K562 (cell line): ENCODE data around the gene GRIN2A. TPM values are rescaled to one million over a fixed set of nuclear protein-coding genes. Genes with fewer than 3 reads are reported as not detected.

ENCODE experiments used
- ATAC-seq: fragments of 200-7000 bp; cut with Tn5 transposase; 3 replicates; pipeline ENCODE4 v1.9.1; 2020; ENCODE audit warnings: moderate library complexity
- BruUV-seq: library from RNA; stranded (reverse); fragments of 400-500 nt; replicated peaks from 2 replicates; lab custom pipeline; 2021; lab: Mats Ljungman, UMichigan
- CTCF ChIA-PET: fragments of 300-600 bp; formaldehyde crosslinking; extraction: SDS; loops from one replicate; lab custom pipeline; 2021; ENCODE audit warnings: low intra/inter-chr PET ratio; lab: Yijun Ruan, JAX
- POLR2A ChIA-PET: fragments of 300-600, 350-650 bp; sonication (Branson Sonifier 250); formaldehyde crosslinking; extraction: SDS; loops from one replicate; lab custom pipeline; 2021; ENCODE audit warnings: antibody characterized with exemption, inconsistent platforms; lab: Yijun Ruan, JAX
- DNase-seq, 4 experiments: peaks; one replicate each; pipeline versions ENCODE4 v3.0.0 to v3.0.0-alpha.2; 2011 to 2018; ENCODE audit warnings: low spot score in 3 of 4, mixed read lengths in 3 of 4; ENCODE audit errors: extremely low read depth in 1 of 4
- FAIRE-seq: peaks from 2 replicates; lab custom pipeline; 2011; peaks lifted over from hg19 to GRCh38; lab: Jason Lieb, UNC
- H2AFZ ChIP-seq: 2 replicates; pipeline ENCODE4 v1.6.0; 2011; ENCODE audit warnings: low read depth, low read length, control low read depth, inconsistent platforms
- H3K27ac ChIP-seq: fragments of 200-600 bp; 3 replicates; pipeline ENCODE4 v1.8.0; 2011; ENCODE audit warnings: low read depth, mild to moderate bottlenecking, control low read depth, inconsistent platforms, low read length, moderate library complexity, mixed read lengths; ENCODE audit errors: extremely low read depth
- H3K27me3 ChIP-seq, 2 experiments: fragments of 300-600 bp in 1 of 2; 2 replicates in 1 of 2; 3 replicates in 1 of 2; pipeline versions ENCODE4 v1.6.0 to v1.8.0; 2011; ENCODE audit warnings: inconsistent platforms in 2 of 2, low read length in 2 of 2, mild to moderate bottlenecking in 1 of 2, mixed read lengths in 1 of 2, moderate library complexity in 1 of 2; ENCODE audit not compliant: control insufficient read depth in 2 of 2, insufficient read depth in 2 of 2
- H3K36me3 ChIP-seq: fragments of 300-600 bp; 3 replicates; pipeline ENCODE4 v1.8.0; 2011; ENCODE audit warnings: mild to moderate bottlenecking, low read length, inconsistent platforms; ENCODE audit not compliant: control insufficient read depth, insufficient read depth
- H3K4me1 ChIP-seq, 2 experiments: fragments of 200-600 bp in 1 of 2; replicated peaks in 1 of 2; 2 replicates in 1 of 2; 3 replicates in 1 of 2; pipeline versions ENCODE4 v1.5.1 to v1.8.0; 2011; ENCODE audit warnings: inconsistent platforms in 2 of 2, low read length in 2 of 2, mild to moderate bottlenecking in 1 of 2, mixed read lengths in 1 of 2, moderate library complexity in 1 of 2; ENCODE audit not compliant: control insufficient read depth in 2 of 2, insufficient read depth in 2 of 2
- H3K4me2 ChIP-seq: 2 replicates; pipeline ENCODE4 v1.6.1; 2011; ENCODE audit warnings: low read length, control low read depth, inconsistent platforms, mixed read lengths; ENCODE audit not compliant: insufficient read depth
- H3K4me3 ChIP-seq: fragments of 200-600 bp; sonication (generic), shearing (Covaris generic); 2 replicates; pipeline ENCODE4 v1.5.1; 2016; ENCODE audit warnings: control low read depth, inconsistent platforms
- H3K79me2 ChIP-seq: fragments of 200-600 bp; 3 replicates; pipeline ENCODE4 v1.8.0; 2011; ENCODE audit warnings: low read length, inconsistent platforms; ENCODE audit not compliant: control insufficient read depth, insufficient read depth
- H3K9ac ChIP-seq, 2 experiments: 2 replicates each; pipeline versions ENCODE4 v1.6.0 to v1.6.1; 2011; ENCODE audit warnings: low read depth in 2 of 2, low read length in 2 of 2, control low read depth in 1 of 2, inconsistent platforms in 1 of 2, mild to moderate bottlenecking in 1 of 2, mixed read lengths in 1 of 2; ENCODE audit not compliant: insufficient read depth in 1 of 2
- H3K9me1 ChIP-seq: one replicate; pipeline ENCODE4 v1.6.0; 2011; ENCODE audit warnings: inconsistent platforms, mild to moderate bottlenecking, low read length, moderate library complexity; ENCODE audit not compliant: control insufficient read depth, insufficient read depth
- H3K9me3 ChIP-seq: replicated peaks from 2 replicates; pipeline ENCODE4 v1.5.1; 2011; ENCODE audit warnings: low read depth, low read length, inconsistent platforms; ENCODE audit not compliant: control insufficient read depth, insufficient read depth
- H4K20me1 ChIP-seq: replicated peaks from 2 replicates; pipeline ENCODE4 v1.6.1; 2011; ENCODE audit warnings: low read length, inconsistent platforms, mixed read lengths; ENCODE audit not compliant: control insufficient read depth, insufficient read depth
- MCM7 ChIP-seq, 2 experiments: fragments of 450-650 bp; IDR thresholded peaks; 2 replicates each; pipeline ENCODE4 v1.6.1; 2016 to 2018
- PHB2 ChIP-seq: fragments of 450-650 bp; IDR thresholded peaks from 2 replicates; pipeline ENCODE4 v1.6.1; 2017; ENCODE audit warnings: low read depth
- PTRF ChIP-seq: fragments of 450-650 bp; IDR thresholded peaks from 2 replicates; pipeline ENCODE4 v1.6.1; 2016; ENCODE audit warnings: mild to moderate bottlenecking, missing genetic modification characterization, missing compliant biosample characterization
- SPI1 ChIP-seq: IDR thresholded peaks from 2 replicates; pipeline ENCODE4 v1.6.1; 2011; ENCODE audit warnings: low read depth, low read length, control low read depth, borderline replicate concordance
- TCF3 ChIP-seq: sonication (generic); formaldehyde crosslinking; IDR thresholded peaks from 2 replicates; pipeline ENCODE4 v1.4.0; 2020; ENCODE audit warnings: mild to moderate bottlenecking, missing genetic modification reagents
- VEZF1 ChIP-seq: fragments of 200-800 bp; sonication (Bioruptor generic); IDR thresholded peaks from 2 replicates; pipeline ENCODE4 v1.6.1; 2017; ENCODE audit warnings: missing genetic modification characterization, missing compliant biosample characterization
- ZBTB11 ChIP-seq, 3 experiments: fragments of 200-800 bp in 1 of 3; fragments of 250-450 bp in 1 of 3; fragments of 450-650 bp in 1 of 3; sonication (Bioruptor Pico) in 1 of 3; sonication (Bioruptor generic) in 1 of 3; formaldehyde crosslinking in 1 of 3; IDR thresholded peaks; 2 replicates each; pipeline versions ENCODE4 v1.6.1 to v1.8.0; 2016 to 2022; ENCODE audit warnings: mild to moderate bottlenecking in 2 of 3, missing genetic modification characterization in 2 of 3, missing compliant biosample characterization in 1 of 3, moderate library complexity in 1 of 3
- ZNF212 ChIP-seq: fragments of 450-650 bp; formaldehyde crosslinking; IDR thresholded peaks from 2 replicates; pipeline ENCODE4 v1.4.0; 2020; ENCODE audit warnings: mild to moderate bottlenecking
- ZNF449 ChIP-seq: fragments of 250-450 bp; sonication (Bioruptor Pico); IDR thresholded peaks from 2 replicates; pipeline ENCODE4 v1.8.0; 2022; ENCODE audit warnings: moderate library complexity, mild to moderate bottlenecking, inconsistent platforms
- WGBS: fragments of 100-300 bp; shearing (Covaris generic); methylation state at CpG from one replicate; pipeline ENCODE4 v1.1.6; 2016; ENCODE audit warnings: low coverage, mixed read lengths; ENCODE audit not compliant: insufficient coverage; ENCODE audit errors: missing lambda C conversion rate; 5-methylcytosine and 5-hydroxymethylcytosine counted together
- in situ Hi-C: fragments of 300-500 bp; cut with MboI; formaldehyde crosslinking; loops from 4 replicates; pipeline ENCODE4 v1.15.0; 2018; ENCODE audit warnings: inconsistent platforms, mixed read lengths
- intact Hi-C: fragments of 100-400 bp; cut with micrococcal nuclease; formaldehyde crosslinking; loops from 2 replicates; pipeline ENCODE4 v1.14.2; 2022
- polyA plus RNA-seq, 8 experiments: library from polyadenylated mRNA; depleted of rRNA in 4 of 8; stranded (reverse) in 5 of 8; unstranded in 3 of 8; fragments of >200 nt; fragmentation: Nextera tagmentation in 2 of 8; fragmentation: Illumina TruSeq in 1 of 8; extraction: Ambion mirVana in 2 of 8; extraction: Trizol in 1 of 8; gene quantifications; 2 replicates each; pipeline versions ENCODE4 v1.2.1 to v1.2.3, GENCODE V29; 2011 to 2014; ENCODE audit warnings: inconsistent platforms in 1 of 8, missing spikeins in 1 of 8
- total RNA-seq, 7 experiments: library from RNA; depleted of rRNA in 6 of 7; stranded (reverse); fragments of >200 nt in 6 of 7; fragmentation: Illumina TruSeq in 2 of 7; extraction: Trizol in 2 of 7; gene quantifications; 2 replicates each; pipeline versions ENCODE4 v1.2.1 to v1.2.3, GENCODE V29; 2011 to 2021; ENCODE audit warnings: low replicate concordance in 1 of 7

Gene GRIN2A
- total and polyA plus RNA-seq, 9 of the 15 experiments (the other 6 are each of a cell fraction or from before 2014, with no cell fraction given) = not detected

- Histone ChIP-seq H2AFZ (no peak overlapping the region), H3K4me3 (no peak overlapping the region), H3K4me1 (no peaks in the 10 kb centered on the region), H3K4me2 (no peak overlapping the region), H3K36me3 (no peaks in the 10 kb centered on the region), H3K79me2 (no peaks in the 10 kb centered on the region), H3K9me1 (no peaks in the 10 kb centered on the region), H3K9me3 (no peaks in the 10 kb centered on the region), H3K27me3 (no peaks in the 10 kb centered on the region), H4K20me1 (no peaks in the 10 kb centered on the region; the same call in 1 of the 2 replicates), H3K9ac (no peak overlapping the region), H3K27ac (no peak overlapping the region)
- intact Hi-C loops (no loop called here), in situ Hi-C loops (no loop called here)
- ATAC-seq (no peak), FAIRE-seq (no peak), DNase-seq (no peak)
- CTCF ChIA-PET = no interaction called here
- 0% methylated on average over 4 of the region's 4 CpGs for WGBS
- TF ChIP-seq TCF3 (CRISPR knock-in tag) (no peak), MCM7 (IDR thresholded peaks at IDR 0.05) (no peak), VEZF1 (CRISPR knock-in tag) (no peak), PHB2 (no peak), ZNF212 (CRISPR knock-in tag) (no peak), ZNF449 (CRISPR knock-in tag) (no peak), ZBTB11 (CRISPR knock-in tag; IDR thresholded peaks at IDR 0.05) (no peak), PTRF (no peak), SPI1 (peak; percentile 47; the same call in 1 of the 2 replicates)
- BruUV-seq = no TSS peak
- POLR2A ChIA-PET = no interaction called here
These were observed 341.2 kb downstream of the GRIN2A start for GRCh38 chr16:9840761-9841665.
